HG03064 (cell line): Measurements from ENCODE around the gene JMJD7.

Experiments used
- ATAC-seq: cut with Tn5 transposase; IDR thresholded peaks from one replicate; pipeline ENCODE4 v1.9.1; 2021; ENCODE audit warnings: low read depth; ENCODE audit not compliant: unreplicated experiment

JMJD7 gene

GRCh38 chr15:41878355-41878699 is 50.4 kb downstream of the JMJD7 start:
- no peak for ATAC-seq

DNA sequence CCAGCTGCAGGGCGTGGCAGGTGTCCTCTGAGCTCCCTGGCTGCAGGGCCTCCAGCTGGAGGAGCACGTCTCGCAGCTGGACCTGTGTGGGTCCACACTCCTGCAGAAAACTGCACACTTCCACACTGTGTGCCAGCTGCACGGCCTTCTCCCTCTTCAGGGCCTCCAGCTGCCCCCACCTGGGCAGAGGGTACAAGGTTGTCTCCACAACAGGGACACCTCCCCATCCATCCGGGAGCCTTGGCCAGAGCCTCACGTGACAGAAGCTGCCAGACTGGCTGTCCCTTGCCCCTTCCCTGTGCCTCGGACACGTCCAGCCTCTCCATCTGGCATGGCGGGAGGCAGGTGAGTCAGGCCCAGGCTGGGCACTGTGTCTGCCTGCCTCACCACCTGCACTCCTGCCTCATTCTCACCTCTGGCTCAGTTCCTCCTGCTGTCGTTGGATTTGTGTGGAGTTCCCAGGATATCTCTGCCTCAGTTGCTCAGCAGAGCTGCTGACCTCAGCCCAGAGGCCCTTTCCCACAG is 51.5 kb downstream of the JMJD7 start:
- no peak for ATAC-seq

- no peak for ATAC-seq
Measured at GRCh38 chr15:41880156-41880877, 52.4 kb downstream of the JMJD7 start.

GRCh38 chr15:41881086-41881485 is 53.2 kb downstream of the JMJD7 start:
- no peak for ATAC-seq

DNA sequence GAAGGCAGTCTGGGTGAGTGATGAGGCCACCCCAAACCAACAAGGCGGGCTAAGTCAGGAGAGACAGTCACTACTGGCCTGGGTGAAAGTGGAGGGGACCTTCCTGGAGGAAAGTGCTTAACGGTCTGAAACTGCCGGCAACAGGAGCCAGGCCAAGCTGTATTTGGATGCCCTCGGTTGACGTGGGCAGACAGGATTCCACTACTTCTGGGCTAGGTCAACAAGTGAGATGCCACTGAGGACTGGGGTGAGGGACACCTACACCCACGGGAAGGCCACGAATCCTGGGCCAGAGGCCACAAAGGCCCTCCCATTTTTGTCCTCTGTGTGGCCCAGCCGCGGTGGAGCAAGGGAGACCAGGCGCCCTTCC is 53.6 kb downstream of the JMJD7 start:
- ATAC-seq: no peak

DNA sequence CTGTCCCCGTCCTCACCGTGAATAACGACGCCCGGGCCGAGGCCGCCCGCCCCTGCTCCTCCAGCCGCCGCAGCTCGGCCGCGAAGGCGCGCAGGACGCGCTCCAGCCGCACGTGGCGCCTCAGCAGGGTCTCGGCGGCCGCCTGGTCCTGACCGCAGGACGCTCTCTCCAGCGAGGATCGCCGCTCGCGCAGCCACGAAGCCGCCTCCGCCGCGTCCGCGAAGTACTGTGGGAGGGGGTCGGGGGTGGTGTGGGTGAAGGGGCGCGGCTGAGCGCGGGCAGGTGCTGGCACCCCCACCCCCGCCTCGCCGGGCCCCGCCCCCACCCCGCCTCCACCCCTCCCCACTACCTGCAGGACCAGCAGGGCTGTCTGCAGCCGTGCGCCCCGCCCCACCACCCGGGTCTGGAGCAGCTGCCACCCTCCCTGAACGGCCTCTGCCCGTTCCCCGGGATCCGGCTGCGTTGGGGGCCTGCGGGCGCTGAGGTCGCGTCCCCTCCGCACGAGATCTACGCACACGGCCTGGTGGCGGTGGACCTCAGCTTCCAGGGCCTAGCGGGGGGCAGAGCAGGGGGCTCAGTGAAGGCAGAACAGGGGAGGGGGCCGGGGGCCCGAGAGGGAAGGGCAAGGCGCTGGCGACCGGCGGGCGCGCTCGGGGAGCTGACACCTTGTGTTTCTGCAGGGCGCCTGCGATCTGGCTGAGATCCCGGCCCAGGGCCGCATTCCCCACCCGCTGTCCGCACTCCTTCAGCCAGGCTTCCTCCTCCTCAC is 54.2 kb downstream of the JMJD7 start:
- ATAC-seq: no peak

DNA sequence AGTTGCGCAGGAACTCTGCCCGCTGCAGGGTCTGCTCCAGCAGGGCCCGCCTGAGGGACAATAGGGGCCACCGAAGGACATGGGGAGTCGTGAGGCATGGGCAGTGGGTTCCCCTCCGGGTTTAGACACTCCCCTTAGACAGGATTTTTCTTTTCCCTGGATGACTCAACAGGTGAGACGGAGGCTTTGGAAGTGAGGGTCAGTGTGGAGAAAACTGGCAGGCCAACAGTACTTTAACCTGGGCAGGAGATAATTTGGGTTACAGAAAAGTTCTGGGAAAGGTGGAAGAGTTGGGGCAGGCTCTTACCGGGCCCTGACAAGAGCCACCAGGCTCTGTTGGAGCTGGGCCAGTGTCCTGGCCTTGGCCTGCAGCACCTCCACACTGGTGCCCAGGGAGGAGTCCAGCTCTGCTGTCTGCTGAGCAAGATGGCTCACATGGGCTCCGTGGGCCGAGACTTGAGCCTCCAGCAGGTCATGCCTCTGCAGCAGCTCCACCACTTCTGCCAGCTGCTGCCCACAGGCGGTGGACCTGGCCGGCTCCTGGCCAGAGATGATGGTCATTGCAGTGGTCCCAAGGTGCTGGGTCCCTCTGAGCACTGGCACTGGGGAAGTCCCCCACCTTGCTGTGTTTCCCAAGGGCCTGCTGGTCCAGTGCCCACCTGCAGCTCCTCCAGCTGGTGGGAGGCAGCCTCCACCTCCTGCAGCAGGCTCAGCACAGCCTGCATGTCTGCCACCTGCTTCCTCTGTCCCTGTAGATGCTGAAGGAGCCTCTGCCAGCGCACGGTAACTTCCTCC is 55.0 kb downstream of the JMJD7 start:
- ATAC-seq: no peak

DNA sequence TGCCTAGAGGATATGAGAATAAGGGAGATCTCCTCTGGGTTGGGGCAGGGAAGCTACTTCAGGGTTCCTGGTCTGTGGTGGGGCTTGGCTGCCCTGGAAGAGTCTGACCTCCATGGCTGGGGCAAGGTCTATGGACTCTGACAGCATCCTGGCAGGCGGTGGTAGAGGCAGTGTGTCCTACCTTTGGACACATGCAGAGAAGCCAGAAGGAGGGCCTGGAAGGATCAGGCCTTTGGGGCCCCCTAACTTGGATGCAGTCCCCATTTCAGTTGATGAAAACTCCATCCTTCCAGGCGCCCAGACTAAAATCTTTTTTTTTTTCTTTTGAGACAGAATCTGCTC is 55.6 kb downstream of the JMJD7 start:
- ATAC-seq: no peak

- no peak for ATAC-seq
Measured at GRCh38 chr15:41884458-41884857, 56.6 kb downstream of the JMJD7 start.

GRCh38 chr15:41885321-41885720 is 57.4 kb downstream of the JMJD7 start:
- no peak for ATAC-seq

DNA sequence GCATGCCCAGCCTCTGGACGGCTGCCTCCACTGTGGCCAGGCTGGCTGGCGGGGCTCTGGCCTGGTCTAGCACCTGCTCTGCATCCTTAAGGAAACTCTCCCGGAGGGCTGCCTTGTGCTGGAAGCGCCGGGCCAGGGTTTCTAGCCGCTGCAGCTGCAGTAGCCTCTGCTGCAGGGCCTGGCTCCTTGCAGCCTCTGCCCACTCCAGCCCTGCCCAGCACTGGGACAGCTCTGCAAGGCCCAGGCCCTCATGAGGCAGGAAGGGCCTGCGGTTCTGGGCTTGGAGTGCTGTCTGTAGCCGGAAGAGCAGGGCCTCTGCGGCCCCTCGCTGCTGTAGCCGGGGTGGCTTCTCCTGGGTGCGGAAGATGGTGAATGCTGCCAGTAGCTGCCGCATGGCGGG is 57.9 kb downstream of the JMJD7 start:
- no peak for ATAC-seq

- no peak for ATAC-seq
Measured at GRCh38 chr15:41886741-41887140, 58.8 kb downstream of the JMJD7 start.

DNA sequence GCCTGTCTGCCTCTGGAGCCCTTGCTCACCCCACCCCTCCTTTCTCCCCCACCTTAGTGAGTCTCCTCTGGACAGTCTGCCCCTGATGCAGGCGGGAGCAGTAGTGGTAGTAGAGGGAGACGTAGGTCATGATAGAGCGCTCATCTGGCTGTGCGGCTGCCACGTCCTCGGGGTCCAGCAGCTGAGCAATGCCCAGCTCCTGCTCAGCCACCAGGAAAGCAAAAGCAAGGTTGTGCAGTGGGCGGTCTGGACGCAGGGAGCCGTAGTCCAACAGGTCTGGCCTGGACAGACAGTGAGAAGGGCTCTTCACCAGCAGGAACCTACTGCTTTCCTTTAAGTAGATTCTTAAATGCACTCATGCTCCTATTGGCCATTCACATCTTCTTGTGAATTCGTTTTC is 59.3 kb downstream of the JMJD7 start:
- ATAC-seq: no peak
